Activated CD4-positive, alpha-beta T cell treated with anti-CD3 and anti-CD28 coated beads for 48 hours (primary cell): ENCODE results near the gene MAP3K10.
A peak's percentile ranks its signal among the peaks of the same experiment; 100 is the strongest.
"Not testable (repeated sequence)": the region's sequence is repeated elsewhere in the genome, so short reads cannot be mapped to it uniquely, and the experiment has no call there.

Experiments used
- DNase-seq: peaks from one replicate; pipeline ENCODE4 v3.0.0-alpha.2; 2020

Gene MAP3K10

GRCh38 chr19:40217934-40218890 lies 27.0 kb downstream of the MAP3K10 start, which contains the start of gene TTC9B:
Gene TTC9B (minus strand): TSS chr19:40218384. CDS start chr19:40218381, 3 bp downstream.
- peak; percentile 63 for DNase-seq

- not testable (repeated sequence) for DNase-seq
These were observed 27.8 kb downstream of the MAP3K10 start for GRCh38 chr19:40219029-40219428.

DNA sequence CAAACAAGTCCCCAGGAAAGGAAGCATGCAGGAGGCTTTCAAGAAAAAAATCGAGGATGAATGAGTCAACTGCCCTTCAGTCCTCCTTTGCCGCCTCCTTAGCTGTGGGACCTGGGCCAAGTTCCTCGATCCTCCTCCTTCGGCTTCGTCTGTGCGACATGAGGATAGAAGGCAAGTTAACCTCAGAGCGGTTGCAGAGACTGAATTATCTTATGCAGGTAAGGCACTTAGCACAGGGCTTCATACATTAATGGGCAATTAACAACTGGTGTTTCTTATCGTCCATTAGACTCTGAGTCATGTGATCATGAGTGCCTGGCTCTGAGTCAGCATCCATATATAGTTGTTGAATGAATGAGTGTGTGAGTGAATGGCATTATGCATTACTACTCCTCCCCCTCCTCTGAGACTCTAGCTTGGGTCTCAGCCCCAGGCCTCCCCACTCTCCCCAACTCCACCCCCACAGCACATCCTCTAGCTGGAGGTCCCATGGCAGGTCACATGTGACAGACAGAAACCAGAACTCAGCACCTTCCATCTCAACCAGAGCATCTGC lies 28.6 kb downstream of the MAP3K10 start:
- no peak for DNase-seq

DNA sequence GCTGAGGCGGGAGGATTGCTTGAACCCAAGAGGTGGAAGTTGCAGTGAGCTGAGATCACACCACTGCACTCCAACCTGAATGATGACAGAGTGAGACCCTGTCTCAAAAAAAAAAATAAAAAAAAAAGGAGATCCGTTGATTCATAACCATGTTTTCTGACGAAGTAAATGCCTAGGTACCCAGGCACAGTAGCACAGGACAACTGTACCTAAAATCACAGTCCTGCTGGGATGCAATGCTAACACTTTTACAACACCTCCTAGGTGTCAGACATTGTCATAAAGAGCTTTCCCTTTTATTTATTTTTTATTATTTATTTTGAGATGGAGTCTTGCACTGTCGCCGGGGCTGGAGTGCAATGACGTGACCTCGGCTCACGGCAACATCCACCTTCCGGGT lies 29.4 kb downstream of the MAP3K10 start:
- DNase-seq: no peak

- peak; percentile 82 for DNase-seq
These were observed 30.8 kb downstream of the MAP3K10 start for GRCh38 chr19:40221858-40222619.

- peak; percentile 49 for DNase-seq
These were observed 32.1 kb downstream of the MAP3K10 start for GRCh38 chr19:40223135-40223822.

GRCh38 chr19:40224342-40225150 lies 33.3 kb downstream of the MAP3K10 start:
- no peak for DNase-seq

- DNase-seq: no peak
These were observed 34.4 kb downstream of the MAP3K10 start for GRCh38 chr19:40225440-40226305.

DNA sequence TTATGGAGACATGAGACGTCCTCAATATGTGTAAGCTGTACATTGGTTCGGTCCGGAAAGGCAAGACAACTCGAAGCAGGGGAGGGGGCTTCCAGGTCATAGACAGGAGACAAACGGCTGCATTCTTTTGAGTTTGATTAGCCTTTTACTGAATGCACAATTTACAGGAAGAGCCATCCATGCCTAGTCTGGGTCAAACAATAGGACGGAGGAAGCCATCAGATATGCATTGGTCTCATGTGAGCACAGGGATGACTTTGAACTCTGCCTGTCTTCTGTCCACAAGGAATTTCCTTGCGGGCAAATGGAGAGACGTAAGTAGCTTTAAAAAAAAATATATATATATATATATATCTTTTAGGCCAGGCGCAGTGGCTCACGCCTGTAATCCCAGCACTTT lies 37.1 kb downstream of the MAP3K10 start:
- no peak for DNase-seq

- no peak for DNase-seq
These were observed 37.6 kb downstream of the MAP3K10 start for GRCh38 chr19:40228863-40229262.

DNA sequence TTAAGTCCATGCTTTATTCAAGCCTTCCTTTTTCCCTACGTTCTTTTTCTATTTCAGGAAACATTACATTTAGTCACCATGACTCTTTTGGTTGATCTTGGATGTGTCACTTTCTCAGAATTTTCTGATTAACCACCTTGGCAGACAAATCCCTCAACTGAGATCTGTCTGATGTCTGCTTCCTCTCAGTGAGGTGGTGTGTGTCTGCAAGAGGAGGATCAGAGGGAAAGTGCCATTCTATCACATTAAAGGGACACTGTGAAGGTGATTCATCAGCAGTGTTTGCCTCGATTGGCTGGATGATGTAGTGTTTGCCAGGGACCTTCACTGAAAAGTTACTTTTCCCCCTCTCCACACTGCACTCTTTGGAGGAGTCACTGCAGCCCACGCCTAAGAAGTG lies 38.3 kb downstream of the MAP3K10 start:
- peak; percentile 43 for DNase-seq

DNA sequence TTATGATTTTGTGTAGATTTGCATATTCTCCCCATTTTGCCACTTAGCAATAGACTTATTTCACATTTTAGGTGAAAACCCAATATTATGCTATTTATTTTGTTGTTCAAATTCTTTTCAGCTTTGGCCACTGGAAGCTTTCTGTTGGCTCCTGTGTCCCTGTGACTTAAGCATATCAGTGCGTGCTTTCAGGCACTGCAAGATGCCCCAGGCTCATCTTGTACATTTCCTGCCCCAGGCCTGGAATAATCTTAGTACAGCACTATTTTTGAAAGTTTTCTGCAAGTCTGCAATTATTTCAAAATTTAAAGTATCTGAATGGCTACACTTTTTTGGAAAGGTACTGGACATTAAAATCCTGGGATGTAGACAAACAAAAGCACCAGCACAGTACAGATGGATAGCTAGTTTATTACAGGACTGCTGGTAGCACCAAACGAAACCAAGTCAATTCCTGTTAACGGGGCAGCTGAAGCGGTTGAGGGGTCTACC lies 38.7 kb downstream of the MAP3K10 start:
- DNase-seq: no peak

- DNase-seq: no peak
These were observed 39.8 kb downstream of the MAP3K10 start for GRCh38 chr19:40231057-40231456.

DNA sequence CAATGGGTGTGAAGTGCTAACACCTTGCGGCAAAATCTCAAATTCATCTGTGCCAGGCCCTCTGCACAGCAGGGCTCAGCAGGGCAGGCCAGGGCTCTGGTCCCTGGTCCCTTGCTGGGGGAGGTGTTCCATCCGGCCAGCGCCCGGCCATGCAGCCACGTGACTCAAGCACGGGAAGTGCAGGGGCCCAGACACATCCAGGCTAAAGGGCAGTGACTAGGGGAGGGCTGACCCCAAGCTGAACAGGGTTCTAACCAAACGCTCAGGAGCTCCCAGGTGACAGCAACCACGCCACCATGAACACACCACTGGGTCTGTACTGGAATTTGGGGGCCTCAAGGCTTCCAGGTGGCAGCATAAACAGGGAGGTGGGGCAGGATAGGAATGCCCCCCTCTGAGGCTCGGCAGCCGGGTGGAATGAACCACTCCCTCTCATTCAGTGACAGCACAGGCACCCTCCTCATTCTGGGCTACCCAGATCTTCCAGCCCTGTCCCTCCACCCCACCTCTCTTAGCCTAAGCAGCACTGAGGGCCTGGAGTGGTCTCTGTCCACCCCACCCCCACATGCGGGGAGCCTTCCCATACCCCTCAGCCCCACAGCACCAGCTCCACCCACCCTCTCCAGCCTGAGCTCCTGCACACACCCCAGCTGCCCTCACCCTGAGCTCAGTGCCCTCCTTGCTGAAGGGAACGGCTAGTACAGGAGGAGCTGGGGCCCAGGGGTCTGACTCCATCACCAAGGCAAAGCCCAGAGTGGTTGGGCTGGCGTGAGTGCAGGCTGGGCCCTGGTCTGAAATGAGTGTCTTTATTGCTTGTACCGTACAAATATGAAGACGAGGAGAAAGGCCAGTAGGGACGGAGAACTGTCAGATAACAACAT lies 40.6 kb downstream of the MAP3K10 start:
- no peak for DNase-seq

GRCh38 chr19:40232479-40232878 lies 41.3 kb downstream of the MAP3K10 start:
- no peak for DNase-seq

DNA sequence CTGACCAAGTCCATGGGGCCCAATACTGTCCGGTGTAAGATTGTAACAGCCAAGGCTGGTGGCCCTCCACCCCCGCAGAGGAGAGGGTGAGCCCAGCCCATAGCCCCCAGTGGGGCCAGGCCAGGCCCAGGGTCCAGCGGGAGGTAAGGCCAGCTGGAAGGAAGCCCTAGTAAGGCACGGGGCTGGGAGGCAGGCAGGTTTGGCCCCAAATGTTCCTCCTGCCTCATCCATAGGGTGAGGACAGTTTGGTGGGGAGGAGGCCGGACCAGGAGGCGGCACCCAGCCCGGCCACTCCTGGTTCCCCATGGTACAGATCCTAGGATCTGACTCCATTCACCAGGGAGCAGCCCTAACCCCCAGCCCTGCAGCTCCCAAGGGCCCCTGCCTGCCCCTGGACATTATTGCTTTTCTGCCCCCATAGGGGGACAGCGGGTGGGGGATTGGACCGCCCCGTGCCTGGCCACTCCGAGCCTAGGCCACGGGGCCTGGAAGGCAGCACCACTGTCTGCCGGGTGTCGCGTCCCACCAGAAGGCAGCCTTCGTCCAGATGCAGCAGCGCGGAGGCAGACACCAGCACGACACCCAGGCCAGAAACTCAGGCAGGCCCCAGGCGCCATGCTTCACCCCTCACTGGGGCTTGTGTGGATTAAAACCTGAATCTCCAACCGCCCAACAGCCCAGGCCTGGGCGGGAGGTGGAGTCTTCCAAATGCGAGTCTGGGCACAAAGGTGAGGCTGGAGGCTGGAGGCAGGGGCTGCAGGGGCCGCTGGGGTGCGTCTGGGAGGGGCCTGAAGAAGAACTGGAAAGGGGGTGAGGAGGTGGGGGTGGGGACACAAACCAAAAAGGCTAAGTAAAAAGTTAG lies 42.0 kb downstream of the MAP3K10 start:
- DNase-seq: no peak

DNA sequence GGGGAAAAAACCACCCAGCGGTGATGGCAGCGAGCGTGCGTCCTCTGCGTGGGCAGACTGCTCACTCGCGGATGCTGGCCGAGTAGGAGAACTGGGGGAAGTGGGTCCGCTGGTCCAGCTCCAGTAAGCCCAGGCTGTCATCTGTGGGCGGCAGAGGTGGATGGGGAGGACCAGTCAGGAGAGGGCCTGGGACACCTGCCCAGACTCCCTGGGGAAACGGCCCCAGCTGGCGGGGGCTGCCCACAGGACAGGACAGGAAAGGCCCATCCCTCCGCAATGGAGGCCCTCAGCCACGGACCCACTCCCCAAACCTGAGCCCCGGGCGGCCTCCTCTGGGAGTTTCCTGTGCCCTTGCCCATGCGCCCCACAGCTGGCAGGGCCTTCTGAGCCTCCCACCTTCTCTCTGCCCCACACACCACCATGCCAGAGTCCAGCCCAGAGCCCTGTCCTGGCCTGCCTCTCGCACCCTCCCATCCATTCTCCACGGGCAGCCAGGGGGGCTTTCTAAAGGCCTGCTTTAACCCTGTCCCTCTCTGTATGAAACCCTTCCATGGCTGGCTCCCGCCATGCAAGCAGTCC lies 42.7 kb downstream of the MAP3K10 start:
- DNase-seq: no peak
